22Rv1 (cell line): Measurements from ENCODE around the gene PPM1H.

Source experiments
- CTCF ChIP-seq: fragments of 450-650 bp; IDR thresholded peaks from 2 replicates; pipeline ENCODE4 v1.5.1; 2017; ENCODE audit warnings: mild to moderate bottlenecking
- ZFX ChIP-seq: fragments of 450-650 bp; IDR thresholded peaks from 2 replicates; pipeline ENCODE4 v1.6.1; 2017; ENCODE audit warnings: antibody characterized with exemption, borderline replicate concordance

- TF ChIP-seq CTCF (no peak), ZFX (no peak)
Measured at GRCh38 chr12:62806893-62807292, 128.1 kb downstream of the PPM1H start.
